NCI-H226 (cell line): ENCODE measurements around the gene TSPAN16.
"Not testable (repeated sequence)": the region's sequence is repeated elsewhere in the genome, so short reads cannot be mapped to it uniquely, and the experiment has no call there.

ENCODE experiments used
- DNase-seq: peaks from one replicate; pipeline ENCODE4 v3.0.0-alpha.2; 2015

The TSPAN16 gene

DNA sequence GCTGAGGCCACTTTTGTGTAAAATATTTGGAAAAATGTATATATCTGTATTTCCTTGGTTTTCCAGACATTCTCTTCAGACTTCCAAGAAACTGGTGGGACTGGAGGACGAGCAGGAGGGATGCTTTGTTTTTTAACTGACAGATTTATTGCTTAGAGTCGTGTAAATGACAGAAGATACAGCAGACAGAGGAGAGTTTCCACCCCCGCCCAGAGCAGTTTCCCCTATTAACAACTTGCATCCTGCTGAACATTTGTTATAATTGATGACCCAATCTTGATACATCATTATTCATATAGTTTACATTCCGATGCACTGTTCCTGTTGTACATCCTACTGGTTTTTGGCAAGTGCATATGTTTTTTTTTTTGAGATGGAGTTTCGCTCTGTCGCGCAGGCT lies 26.6 kb upstream of the TSPAN16 start:
- no peak for DNase-seq

DNA sequence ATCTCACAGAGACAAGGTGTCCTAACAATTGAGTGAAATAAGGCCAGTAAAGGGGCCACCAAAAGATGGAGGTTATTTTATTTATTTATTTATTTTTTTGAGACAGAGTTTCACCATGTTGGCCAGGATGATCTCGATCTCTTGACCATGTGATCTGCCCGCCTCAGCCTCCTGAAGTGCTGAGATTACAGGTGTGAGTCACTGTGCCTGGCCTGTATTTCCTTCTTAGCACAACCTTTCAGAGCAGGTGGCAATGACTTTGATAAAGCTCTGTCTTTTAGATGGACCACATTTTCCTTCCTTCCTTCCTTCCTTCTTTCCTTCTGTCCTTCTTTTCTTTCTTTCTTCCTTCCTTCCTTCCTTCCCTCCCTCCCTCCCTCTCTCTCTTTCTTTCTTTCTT lies 22.7 kb upstream of the TSPAN16 start:
- DNase-seq: no peak

DNA sequence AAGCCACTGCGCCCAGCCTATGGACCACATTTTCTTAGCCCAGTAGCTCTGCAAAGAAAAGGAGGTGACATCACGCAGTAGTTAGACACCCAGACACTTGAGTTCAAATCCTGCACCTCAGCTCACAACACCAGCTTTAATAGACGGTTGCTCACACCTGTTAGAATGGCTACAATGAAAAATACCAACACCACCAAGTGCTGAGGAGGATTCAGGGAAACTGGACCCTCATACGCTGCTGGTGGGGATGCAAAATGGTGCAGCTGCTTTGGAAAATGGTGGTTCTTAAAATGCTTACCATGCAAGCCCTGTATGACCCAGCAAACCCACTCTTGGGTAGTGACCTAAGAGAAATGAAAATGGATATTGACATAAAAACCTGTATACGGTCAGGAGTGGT lies 22.0 kb upstream of the TSPAN16 start:
- no peak for DNase-seq

DNA sequence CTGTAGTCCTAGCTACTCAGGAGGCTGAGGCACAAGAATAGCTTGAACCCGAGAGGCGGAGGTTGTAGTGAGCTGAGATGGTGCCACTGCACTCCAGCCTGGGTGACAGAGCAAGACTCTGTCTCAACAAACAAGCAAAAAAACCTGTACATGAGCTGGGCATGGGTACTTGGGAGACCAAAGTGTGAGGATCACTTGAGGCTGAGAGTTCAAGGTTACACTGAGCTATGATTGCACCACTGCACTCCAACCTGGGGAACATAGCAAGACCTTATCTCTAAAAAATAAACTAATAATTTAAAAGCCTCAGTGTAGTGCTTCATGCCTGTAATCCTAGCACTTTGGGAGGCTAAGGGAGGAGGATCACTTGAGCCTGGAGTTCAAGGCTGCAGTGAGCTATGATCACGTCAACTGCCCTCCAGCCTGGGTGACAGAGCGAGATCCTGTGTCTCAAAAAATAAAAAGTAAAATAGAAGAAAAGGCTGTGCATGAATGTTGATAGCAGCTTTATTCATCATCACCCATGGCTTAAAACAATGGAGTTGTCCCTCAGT lies 21.4 kb upstream of the TSPAN16 start:
- no peak for DNase-seq

DNA sequence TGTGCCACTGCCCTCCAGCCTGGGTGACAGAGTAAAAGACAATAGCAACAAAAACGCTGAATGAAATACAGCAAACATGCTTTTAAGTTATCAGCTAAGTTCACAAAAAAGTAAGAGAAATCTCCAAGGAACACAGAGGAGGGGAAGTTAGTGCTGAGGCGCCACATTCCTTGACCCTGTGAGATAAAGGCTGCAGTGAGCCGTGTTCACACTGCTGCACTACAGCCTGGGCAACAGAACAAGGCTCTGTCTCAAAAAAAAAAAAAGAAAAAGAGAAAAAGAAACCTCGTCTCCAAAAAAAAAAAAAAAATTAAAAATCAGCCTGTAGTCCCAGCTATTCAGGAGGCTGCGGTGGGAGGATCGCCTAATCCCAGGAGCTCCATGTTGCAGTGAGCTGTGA lies 17.3 kb upstream of the TSPAN16 start:
- DNase-seq: no peak

DNA sequence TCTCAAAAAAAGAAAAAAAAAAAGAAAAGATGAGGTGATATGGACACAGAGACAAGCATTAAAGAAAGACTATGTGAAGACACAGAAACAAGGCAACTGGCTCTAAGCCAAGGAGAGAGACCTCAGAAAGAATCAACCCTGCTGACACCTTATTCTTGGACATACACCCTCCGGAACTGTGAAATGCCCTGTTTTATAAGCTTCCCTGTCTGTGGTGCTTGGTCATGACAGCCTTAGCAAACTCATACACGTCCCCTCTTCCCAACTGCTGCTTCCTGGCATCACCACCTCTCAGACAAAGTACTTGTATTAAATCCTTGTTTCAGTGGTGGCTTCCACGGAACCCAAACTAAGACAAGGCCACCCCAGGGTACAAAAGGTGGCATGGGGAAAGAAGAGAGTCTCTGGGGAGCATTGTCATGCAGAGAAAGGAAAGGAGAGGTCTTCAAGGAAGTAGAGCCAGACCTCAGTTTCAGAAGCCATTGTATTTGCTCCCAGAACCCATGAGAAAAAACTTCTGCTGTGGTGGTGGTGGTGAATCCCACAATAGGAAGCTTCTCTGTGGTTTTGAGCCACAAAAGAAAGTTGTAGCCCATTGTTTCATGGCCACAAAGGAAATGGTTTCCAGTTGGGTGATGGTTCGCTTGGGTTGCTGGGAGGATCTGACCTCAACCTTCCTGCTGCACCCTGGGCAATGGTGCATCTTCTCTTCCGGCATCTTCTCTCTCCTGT lies 16.3 kb upstream of the TSPAN16 start:
- no peak for DNase-seq

DNA sequence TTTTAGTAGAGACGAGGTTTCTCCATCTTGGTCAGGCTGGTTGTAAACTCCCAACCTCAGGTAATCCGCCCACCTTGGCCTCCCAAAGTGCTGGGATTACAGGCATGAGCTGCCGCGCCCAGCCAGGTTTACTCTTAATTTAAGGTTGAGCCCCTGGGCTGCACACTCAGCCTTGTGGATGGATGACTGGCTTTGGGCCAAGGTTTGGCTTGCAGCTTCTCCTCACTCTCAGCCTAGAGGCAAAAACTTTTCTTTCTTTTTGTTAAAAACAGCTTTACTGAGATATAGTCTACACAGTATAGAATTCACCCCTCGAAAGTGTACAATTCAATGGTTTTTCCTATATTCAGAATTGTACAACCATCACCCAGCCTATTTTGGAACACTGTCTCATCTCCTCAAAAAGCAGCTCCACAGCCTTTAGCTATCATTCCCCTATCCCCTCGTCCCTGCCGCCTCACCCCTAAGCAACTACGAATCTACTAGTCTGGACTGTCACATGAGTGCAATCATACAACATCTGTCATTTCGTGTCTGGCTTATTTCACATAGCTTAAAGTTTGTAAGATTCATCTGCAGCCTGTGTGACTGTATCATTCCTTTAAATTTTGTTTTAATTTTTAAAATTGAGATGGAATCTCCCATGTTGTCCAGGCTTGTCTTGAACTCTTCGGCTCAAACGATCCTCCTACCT lies 14.5 kb upstream of the TSPAN16 start:
- no peak for DNase-seq

DNA sequence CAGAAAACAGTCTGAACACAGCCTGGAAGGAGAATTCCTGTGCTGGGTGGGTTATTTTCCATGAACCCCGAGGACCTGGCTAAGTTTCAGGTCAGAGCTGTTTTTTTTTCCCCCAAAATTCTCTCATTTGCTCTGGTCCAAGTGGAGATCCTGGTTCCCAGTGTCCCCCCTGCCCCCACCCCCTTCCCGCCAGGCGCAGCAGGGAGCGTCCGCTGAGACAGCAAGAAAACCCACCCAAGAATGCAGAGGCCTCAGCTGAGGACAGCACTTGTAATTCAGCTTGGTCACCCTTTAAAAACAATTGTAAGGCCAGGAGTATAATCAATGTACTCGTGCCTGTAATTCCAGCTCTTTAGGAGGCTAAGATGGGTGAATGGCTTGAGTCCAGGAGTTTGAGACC lies 11.4 kb upstream of the TSPAN16 start:
- DNase-seq: no peak

DNA sequence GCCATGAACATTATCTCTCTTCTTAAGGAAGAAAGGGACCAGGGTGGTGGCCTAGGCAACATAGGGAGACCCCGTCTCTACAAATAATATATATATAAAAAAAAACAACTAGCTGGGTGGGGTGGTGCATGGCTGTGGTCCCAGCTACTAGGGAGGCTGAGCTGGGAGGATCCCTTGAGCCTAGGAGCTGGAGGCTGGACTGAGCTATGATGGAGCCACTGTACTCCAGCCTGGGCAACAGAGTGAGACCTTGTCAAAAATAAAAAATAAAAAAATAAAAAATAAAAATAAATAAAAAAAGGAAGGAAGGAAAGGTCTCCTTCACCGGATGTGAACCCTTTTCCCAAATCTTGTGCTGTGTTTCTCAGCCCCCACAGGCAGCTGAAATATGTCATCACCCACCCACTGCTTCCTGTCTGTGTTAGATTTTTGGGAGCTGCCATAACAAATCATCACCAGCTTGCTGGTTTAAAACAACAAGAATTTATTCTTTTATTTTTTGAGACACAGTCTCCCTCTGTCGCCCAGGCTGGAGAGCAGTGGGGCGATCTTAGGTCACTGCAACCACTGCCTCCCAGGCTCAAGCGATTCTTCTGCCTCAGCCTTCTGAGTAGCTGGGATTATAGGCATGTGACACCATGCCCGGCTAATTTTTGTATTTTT lies 9.5 kb upstream of the TSPAN16 start:
- no peak for DNase-seq

DNA sequence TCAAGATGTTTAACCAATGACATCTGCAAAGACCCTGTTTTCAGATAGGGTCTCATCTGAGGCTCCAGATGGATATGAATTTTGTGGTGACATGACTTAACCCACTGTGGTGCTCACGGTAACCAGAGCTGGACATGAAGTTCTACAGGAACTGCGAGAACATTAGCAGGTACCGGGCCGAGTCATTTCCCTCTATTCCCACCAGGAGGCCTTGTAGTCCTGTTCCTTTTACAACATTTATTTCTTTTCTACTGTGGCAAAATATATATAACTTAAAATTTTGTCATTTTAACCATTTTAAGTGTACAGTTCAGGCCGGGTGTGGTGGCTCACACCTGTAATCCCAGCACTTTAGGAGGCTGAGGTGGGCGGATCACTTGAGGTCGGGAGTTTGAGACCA lies 7.6 kb upstream of the TSPAN16 start:
- no peak for DNase-seq

DNA sequence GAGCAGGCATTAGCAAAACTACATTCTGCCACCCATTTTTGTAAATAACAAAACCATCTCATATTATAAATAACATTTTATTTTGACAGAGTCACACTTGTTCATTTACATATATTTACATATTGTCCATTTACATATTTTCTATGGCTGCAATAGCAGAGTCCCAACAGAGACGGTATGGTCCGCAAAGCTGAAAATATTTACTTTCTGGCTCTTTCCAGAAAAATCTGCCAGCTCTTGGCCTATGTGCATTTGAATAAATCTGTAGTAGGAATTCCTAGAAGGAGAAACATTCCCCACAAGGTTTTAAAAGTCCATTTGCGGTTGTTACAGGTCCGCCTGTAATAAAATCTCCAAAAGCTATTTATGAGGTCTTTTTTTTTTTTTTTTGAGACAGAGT lies 5.7 kb upstream of the TSPAN16 start:
- DNase-seq: no peak

DNA sequence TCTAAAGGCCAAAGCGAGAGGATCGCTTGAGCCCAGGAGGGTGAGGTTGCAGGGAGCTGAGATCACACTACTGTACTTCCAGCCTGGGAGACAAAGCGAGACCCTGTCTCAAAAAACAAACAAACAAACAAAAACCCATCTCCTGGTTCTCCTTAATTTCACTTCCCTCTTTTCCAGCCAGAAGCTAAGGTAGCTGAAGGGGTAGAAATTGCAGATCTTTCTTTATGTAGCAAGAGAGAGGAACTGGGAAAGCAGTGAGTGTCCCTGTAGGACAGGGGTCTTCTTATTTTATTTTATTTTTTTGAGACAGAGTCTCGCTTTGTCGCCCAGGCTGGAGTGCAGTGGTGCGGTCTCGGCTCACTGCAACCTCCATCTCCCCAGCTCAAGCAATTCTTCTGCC lies 4.5 kb upstream of the TSPAN16 start:
- no peak for DNase-seq

DNA sequence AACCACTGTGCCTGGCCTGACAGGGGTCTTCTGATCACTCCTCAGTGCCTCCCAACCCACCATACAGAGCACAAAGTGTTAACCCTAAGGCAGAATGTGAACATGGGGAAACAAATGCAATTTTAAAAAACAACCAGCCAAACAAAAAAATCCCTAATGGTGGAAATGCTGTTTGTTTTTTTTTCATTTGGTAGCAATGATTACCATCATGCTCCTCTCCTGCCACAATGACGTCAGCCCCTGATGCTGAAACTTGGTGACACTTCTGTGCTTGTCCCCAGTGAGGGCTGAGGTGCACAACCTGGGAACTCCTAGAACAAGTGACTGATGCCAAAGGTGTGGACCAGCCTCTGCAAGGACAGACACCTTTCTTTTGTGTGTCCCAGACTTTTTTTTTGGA lies 4.0 kb upstream of the TSPAN16 start:
- no peak for DNase-seq

DNA sequence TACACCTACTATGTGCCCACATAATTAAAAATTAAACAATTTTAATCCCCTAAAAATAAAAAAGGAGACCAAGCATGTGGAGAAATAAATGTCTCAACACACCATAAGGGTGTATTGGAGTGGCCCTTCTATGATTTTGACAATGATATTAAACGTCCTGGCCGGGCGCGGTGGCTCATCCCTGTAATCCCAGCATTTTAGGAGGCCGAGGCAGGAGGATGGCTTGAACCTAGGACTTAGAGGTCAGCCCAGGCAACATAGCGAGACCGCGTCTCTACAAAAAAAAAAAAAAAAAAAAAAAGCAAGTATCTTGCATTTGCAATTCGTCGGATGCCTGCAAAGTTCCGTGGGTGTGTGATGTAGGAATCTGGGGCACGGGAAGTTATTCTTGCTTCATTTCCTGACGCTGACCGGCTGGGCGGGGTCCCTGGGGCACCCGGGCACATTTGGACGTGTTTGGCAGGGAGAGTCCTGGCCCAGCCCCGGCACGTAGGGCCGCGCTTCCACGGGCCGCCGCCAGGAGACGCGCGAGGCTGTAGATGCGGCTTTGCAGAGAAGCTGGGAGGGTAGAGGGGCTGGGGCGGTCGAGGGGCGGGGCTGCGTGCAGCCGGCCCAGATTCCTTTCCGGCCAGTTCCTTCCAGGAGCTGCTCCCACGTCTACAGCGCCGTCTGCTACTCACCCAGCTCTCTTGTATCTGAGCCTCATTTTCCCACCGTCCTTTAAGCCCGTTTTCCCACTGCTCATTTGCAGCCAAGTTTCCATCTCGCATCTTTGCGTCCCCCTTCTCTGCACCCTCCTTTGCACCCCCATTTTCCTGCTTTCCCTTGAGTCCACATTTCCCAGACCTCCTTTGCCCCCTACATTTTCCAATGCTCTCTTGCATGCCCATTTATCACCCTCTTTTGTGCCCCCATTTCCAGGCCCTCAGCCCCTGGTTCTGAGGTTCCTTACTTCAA lies 2.2 kb upstream of the TSPAN16 start:
- peak; percentile 90 for DNase-seq

DNA sequence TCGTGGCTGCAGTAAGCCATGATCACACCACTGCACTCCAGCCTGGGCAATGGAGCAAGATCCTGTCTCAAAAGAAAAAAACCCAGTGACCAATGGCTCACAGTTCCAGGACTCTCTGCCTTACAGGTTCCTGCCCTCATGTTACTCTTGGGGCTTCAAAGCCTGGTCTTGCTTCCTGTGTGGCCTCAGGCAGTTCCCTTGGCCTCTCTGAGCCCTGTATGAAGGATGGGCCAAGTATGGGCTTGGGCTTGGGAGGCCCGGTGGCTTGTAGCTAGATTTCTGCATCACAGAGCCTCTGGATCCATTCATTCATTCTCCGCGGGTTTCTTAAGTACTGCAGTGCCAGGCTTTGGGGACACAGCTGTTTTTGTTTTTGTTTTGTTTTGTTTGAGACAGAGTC lies 780 bp upstream of the TSPAN16 start:
- no peak for DNase-seq

DNA sequence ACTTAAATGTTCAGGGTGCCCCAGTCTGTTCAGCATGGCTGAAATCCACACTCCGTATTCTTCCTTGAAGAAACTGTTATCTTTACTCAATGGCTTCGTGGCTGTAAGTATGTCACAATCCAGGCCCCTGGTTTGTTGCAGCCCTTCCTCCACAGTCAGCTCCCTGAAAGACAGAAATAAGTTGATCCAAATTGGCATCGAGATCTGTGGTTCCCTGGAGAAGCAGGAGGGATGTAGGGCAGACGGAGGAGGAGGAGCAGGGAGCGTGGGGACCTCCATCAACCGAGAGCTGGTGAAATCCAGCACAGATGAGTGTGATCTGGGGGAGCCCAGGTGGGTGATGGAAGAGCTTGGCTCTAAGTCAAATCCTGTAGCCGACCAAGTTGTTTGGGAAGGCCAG lies 304 bp downstream of the TSPAN16 start:
- DNase-seq: no peak

DNA sequence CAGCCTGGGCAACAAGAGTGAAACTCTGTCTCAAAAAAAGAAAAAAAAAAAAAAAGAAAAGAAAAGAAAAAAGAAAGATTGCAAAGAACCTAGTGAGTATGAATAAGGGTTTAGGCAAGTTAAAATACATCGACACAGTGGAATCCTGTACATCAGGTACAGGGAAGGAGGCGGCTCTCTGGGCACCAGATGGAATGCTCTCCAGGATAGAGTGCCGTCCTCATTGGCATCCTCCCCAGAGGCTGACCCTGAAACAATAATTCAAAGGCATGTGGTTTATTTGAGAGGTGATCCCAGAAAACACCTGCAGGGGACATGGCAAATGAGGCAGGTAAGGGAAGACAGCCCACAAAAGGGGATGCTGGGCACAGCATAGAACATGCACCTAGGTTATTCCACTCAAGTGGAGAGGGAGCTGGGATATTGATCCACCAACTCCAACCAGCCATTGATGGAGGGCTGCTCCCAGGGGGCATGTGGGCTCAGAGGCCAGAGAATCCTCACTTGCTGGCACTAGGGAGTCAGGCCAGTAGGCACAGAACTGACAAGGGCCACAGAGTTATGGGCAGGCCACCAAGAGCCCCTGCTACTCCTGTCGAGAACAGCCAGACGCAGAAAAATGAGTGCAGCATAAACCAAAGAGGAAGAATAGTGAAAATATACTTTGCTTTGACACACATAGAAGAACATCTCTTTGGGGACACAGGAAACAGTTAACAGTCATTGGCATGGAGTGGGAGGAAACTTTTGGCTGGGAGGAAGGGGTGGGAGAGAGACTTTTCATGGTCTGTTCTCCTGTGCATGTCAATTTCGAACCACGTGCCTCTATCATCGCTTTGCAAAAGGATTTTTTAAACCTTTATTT lies 4.2 kb downstream of the TSPAN16 start:
- DNase-seq: no peak

DNA sequence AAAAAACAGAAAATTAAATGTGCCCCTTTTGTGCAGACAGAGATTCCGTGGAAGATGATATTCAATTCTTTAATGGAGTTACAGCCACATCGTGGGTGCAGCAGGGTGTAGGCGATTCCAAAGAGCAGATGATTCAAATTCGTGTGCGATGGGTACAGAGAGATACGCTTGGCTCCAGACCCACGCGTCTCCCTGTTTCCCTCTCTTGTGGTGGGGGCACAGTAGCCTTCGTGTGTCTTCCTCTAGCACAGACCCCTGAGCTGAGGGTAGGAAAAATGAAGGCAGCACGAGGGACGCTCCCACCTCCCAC lies 4.8 kb downstream of the TSPAN16 start:
- DNase-seq: no peak

DNA sequence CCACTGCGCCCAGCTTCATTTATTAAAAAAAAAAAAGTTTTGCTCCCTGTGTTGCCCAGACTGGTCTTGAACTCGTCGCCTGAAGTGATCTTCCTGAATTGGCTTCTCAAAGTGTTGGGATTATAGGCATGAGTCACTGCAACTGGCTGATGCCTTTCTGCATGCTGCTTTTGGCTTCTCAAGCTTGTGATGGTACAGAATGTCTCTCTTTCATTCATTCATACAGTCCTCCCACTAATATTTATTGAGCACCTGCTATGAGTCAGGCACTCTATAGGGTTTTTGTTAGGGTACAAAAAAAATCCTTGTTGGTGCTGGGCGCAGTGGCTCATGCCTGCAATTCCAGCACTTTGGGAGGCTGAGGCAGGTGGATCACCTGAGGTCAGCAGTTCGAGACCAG lies 9.0 kb downstream of the TSPAN16 start:
- no peak for DNase-seq

DNA sequence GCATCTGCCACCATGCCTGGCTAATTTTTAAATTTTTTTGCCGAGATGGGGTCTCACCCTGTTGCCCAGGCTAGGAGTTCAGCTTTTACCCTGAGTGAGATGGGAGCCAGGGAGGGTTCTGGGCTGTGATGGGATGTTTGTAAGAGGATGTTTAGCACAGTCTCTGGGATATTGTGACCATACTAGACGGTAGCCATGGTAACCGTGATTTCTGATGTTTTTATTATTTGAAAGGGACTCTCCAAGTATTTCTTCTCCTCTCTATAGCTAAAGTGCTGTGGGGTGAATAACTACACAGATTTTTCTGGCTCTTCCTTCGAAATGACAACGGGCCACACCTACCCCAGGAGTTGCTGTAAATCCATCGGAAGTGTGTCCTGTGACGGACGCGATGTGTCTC lies 10.4 kb downstream of the TSPAN16 start:
- DNase-seq: no peak

DNA sequence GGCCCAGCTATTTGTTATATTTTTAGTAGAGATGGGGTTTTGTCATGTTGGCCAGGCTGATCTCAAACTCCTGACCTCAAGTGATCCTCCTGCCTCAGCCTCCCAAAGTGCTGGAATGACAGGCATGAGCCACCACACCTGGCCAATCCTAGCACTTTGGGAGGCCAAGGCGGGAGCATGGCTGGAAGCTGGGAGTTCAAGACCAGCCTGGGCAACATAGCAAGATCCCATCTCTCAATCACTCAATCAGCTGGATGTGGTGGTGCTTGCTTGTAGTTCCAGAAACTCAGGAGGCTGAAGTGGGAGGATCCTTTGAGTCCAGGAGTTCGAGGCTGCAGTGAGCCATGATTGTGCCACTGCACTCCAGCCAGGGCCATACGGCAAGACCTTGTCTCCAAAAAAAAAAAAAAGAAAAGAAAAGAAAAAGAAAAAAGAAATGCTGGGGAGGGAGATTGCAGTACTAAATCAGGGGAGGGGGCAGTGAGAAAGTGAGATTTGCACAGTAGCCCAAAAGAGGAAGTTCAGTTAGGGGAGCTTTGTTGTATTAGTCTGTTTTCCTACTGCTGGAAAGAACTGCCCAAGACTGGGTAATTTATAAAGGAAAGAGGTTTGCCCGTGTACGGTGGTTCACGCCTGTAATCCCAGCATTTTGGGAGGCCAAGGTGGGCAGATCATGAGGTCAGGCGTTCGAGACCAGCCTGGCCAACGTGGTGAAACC lies 24.5 kb downstream of the TSPAN16 start:
- DNase-seq: not testable (repeated sequence)
